ENCODE results near the gene ADCY5. TPM values are rescaled to one million over a fixed set of nuclear protein-coding genes. Genes with fewer than 3 reads are reported as not detected.
A peak's percentile ranks its signal among the peaks of the same experiment; 100 is the strongest.

ADCY5 gene
- total RNA-seq, 2 donors from 2014 or later = 105 to 163 TPM

GRCh38 chr3:123263941-123264340 is 184.9 kb downstream of the ADCY5 start:
- Histone ChIP-seq H3K27me3 (no peaks in the 10 kb centered on the region), H3K9me3 (no peaks in the 10 kb centered on the region), H3K27ac (no peak overlapping the region), H3K4me3 (no peak overlapping the region), H3K4me1 (no peaks in the 10 kb centered on the region), H3K36me3 (no peaks in the 10 kb centered on the region)
- DNase-seq (ENCODE audit: low spot score) = no peak
- no peak for TF ChIP-seq CTCF (IDR thresholded peaks at IDR 0.05)

GRCh38 chr3:123262868-123263267 is 186.0 kb downstream of the ADCY5 start:
- H3K27ac ChIP-seq = no peak overlapping the region
- H3K4me1 ChIP-seq = no peaks in the 10 kb centered on the region
- H3K9me3 ChIP-seq = no peaks in the 10 kb centered on the region
- H3K4me3 ChIP-seq = no peak overlapping the region
- no peaks in the 10 kb centered on the region for H3K36me3 ChIP-seq
- TF ChIP-seq CTCF (IDR thresholded peaks at IDR 0.05) = no peak
- DNase-seq (ENCODE audit: low spot score) = no peak
- no peaks in the 10 kb centered on the region for H3K27me3 ChIP-seq

- no peaks in the 10 kb centered on the region for H3K4me1 ChIP-seq
- no peak for TF ChIP-seq CTCF (IDR thresholded peaks at IDR 0.05)
- no peaks in the 10 kb centered on the region for H3K9me3 ChIP-seq
- DNase-seq (ENCODE audit: low spot score) = no peak
- H3K27me3 ChIP-seq = no peaks in the 10 kb centered on the region
- no peak overlapping the region for H3K4me3 ChIP-seq
- no peak overlapping the region for H3K27ac ChIP-seq
- H3K36me3 ChIP-seq = no peaks in the 10 kb centered on the region
Observed at GRCh38 chr3:123262226-123262625, 186.7 kb downstream of the ADCY5 start.

- DNase-seq (ENCODE audit: low spot score) = no peak
- Histone ChIP-seq H3K9me3 (no peaks in the 10 kb centered on the region), H3K4me3 (no peak overlapping the region), H3K4me1 (no peaks in the 10 kb centered on the region), H3K27me3 (no peaks in the 10 kb centered on the region), H3K27ac (no peak overlapping the region), H3K36me3 (no peaks in the 10 kb centered on the region)
- no peak for TF ChIP-seq CTCF (IDR thresholded peaks at IDR 0.05)
Observed at GRCh38 chr3:123261666-123262065, 187.2 kb downstream of the ADCY5 start.

GRCh38 chr3:123258811-123259420 is 190.0 kb downstream of the ADCY5 start:
- Histone ChIP-seq H3K27me3 (no peaks in the 10 kb centered on the region), H3K9me3 (no peaks in the 10 kb centered on the region), H3K4me3 (no peak overlapping the region), H3K27ac (no peak overlapping the region), H3K36me3 (no peaks in the 10 kb centered on the region), H3K4me1 (no peaks in the 10 kb centered on the region)
- no peak for DNase-seq (ENCODE audit: low spot score)
- TF ChIP-seq CTCF (IDR thresholded peaks at IDR 0.05) = peak in 1 of 2 donors; percentile 71

GRCh38 chr3:123258359-123258758 is 190.5 kb downstream of the ADCY5 start:
- no peak overlapping the region for H3K4me3 ChIP-seq
- no peak for DNase-seq (ENCODE audit: low spot score)
- H3K27ac ChIP-seq = no peak overlapping the region
- no peak for TF ChIP-seq CTCF (IDR thresholded peaks at IDR 0.05)
- no peaks in the 10 kb centered on the region for H3K9me3 ChIP-seq
- no peaks in the 10 kb centered on the region for H3K27me3 ChIP-seq
- H3K36me3 ChIP-seq = no peaks in the 10 kb centered on the region
- H3K4me1 ChIP-seq = no peaks in the 10 kb centered on the region

Measured in right atrium auricular region (tissue), 2 donors.